Epidermal melanocyte (primary cell): ENCODE measurements around the gene ZNF618.

ENCODE experiments used
- DNase-seq: peaks from one replicate; pipeline ENCODE4 v3.0.0; 2011; ENCODE audit warnings: low spot score; ENCODE audit not compliant: insufficient read length

ZNF618 gene

GRCh38 chr9:113882636-113883164 lies 6.6 kb downstream of the ZNF618 start:
- no peak for DNase-seq

GRCh38 chr9:113885183-113886025 lies 9.3 kb downstream of the ZNF618 start:
- no peak for DNase-seq

- DNase-seq: no peak
Observed at GRCh38 chr9:113886026-113886369, 9.9 kb downstream of the ZNF618 start.

GRCh38 chr9:113886466-113886865 lies 10.4 kb downstream of the ZNF618 start:
- no peak for DNase-seq

- DNase-seq: no peak
Observed at GRCh38 chr9:113886933-113887332, 10.8 kb downstream of the ZNF618 start.

- no peak for DNase-seq
Observed at GRCh38 chr9:113887436-113887835, 11.3 kb downstream of the ZNF618 start.

GRCh38 chr9:113888336-113888735 lies 12.2 kb downstream of the ZNF618 start:
- DNase-seq: no peak

- no peak for DNase-seq
Observed at GRCh38 chr9:113888976-113889375, 12.9 kb downstream of the ZNF618 start.

GRCh38 chr9:113890704-113891103 lies 14.6 kb downstream of the ZNF618 start:
- no peak for DNase-seq

- no peak for DNase-seq
Observed at GRCh38 chr9:113892861-113893491, 16.9 kb downstream of the ZNF618 start.

GRCh38 chr9:113894166-113894565 lies 18.1 kb downstream of the ZNF618 start:
- DNase-seq: no peak

- no peak for DNase-seq
Observed at GRCh38 chr9:113895526-113895925, 19.4 kb downstream of the ZNF618 start.

GRCh38 chr9:113896713-113897112 lies 20.6 kb downstream of the ZNF618 start:
- DNase-seq: no peak

GRCh38 chr9:113898151-113898550 lies 22.0 kb downstream of the ZNF618 start:
- no peak for DNase-seq

GRCh38 chr9:113898596-113898995 lies 22.5 kb downstream of the ZNF618 start:
- DNase-seq: no peak

- no peak for DNase-seq
Observed at GRCh38 chr9:113899205-113899604, 23.1 kb downstream of the ZNF618 start.

GRCh38 chr9:113901221-113901688 lies 25.1 kb downstream of the ZNF618 start:
- DNase-seq: peak; percentile 33

- no peak for DNase-seq
Observed at GRCh38 chr9:113903514-113904077, 27.5 kb downstream of the ZNF618 start.

- DNase-seq: no peak
Observed at GRCh38 chr9:113906411-113907110, 30.5 kb downstream of the ZNF618 start.

GRCh38 chr9:113907282-113907681 lies 31.2 kb downstream of the ZNF618 start:
- no peak for DNase-seq

GRCh38 chr9:113909421-113909820 lies 33.3 kb downstream of the ZNF618 start:
- no peak for DNase-seq
